ENCODE data around the gene UBA7. TPM values are rescaled to one million over a fixed set of nuclear protein-coding genes. Genes with fewer than 3 reads are reported as not detected.
A peak's percentile ranks its signal among the peaks of the same experiment; 100 is the strongest.

Gene UBA7
- total RNA-seq, 2 donors from 2014 or later: 93.5 to 98.6 TPM

DNA sequence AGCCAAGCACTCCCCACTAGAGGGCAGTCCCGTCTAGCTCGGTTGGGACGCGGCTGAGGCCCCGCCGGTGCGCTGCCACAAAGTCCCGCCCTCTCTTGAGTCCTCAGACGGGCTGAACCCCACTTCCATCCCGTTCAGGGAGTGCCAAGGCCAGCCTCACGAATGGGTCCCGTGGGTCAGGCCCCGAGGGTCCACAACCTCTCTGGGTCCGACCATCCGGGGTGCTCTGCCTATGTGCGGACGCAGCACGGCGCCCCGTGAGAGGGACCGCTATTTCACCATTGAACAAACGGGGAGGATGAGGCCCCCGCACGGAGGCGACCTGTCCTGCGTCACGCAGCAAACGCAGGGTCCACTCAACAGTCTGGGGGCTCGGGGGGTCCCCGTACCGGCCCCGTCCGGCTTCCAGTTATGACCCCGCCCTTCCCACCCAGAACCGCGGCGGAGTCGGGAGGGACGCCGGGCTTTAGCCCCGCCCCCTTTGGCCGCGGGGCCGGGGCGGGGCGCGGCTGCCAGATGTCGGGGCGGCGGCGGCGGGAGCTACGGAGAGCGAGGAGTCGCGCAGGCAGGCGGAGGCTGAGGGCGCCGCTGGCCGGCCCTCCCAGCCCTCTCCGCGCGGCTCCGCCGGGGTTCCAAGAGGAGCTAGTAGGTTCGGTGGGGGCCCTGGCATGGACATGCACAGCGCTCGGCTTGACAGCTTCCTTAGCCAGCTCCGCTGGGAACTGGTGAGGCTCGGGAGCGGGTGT is 10.9 kb downstream of the UBA7 start, which contains the start of gene INKA1:
TSS of gene INKA1 (plus strand) at position 543 of the 746 bp plus-strand sequence. CDS start at position 675, 132 bp downstream.
- peak; percentile 87 to 88 for ATAC-seq (replicated peaks in 1 of 2)
- no peaks in the 10 kb centered on the region for H3K36me3 Mint-ChIP-seq (ENCODE audit: insufficient read depth in 2 of 2)
- peaks cover 45% of the 10 kb centered on the region for H3K4me1 Mint-ChIP-seq (ENCODE audit: low read depth)
- no peaks in the 10 kb centered on the region for H3K9me3 Mint-ChIP-seq
- peak within 1 kb of the TSS; percentile 20 for H3K27ac Mint-ChIP-seq
- DNase-seq: peak; percentile 92 to 93
- peak within 1 kb of the TSS; percentile 78 to 80 for H3K4me3 Mint-ChIP-seq
- H3K27me3 Mint-ChIP-seq (ENCODE audit: low read depth): peaks cover 18% of the 10 kb centered on the region

DNA sequence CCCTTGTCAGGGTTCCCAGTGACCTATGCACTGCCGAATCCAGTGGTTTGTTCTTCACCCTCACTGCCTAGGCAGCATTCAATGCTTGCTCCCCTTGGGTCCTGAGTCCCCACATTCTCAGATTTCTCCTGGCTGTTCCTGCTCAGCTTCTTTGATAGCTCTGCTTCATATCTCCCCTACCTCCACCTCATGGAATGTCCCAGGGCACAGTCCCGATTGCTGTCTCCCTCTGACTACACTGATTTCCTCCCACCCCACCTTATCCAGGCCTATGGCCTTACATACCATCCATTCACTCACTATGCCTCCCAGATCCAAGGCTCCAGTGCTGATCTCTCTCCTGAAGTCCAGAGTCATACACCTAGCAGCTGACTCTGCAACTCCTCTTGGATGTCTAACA is 12.6 kb downstream of the UBA7 start:
- Mint-ChIP-seq H3K4me3 (no peak overlapping the region), H3K9me3 (no peaks in the 10 kb centered on the region), H3K27me3 (ENCODE audit: low read depth) (peaks cover 18% of the 10 kb centered on the region), H3K4me1 (ENCODE audit: low read depth) (peaks cover 28% of the 10 kb centered on the region), H3K27ac (no peak overlapping the region), H3K36me3 (ENCODE audit: insufficient read depth in 2 of 2) (no peaks in the 10 kb centered on the region)
- DNase-seq (no peak), ATAC-seq (replicated peaks in 1 of 2) (no peak)

GRCh38 chr3:49799761-49800160 is 14.0 kb downstream of the UBA7 start, which contains the start of gene CDHR4:
CDHR4 (minus strand) TSS chr3:49799873; CDS start chr3:49799812, 61 bp downstream.
- Mint-ChIP-seq H3K4me1 (ENCODE audit: low read depth) (peaks cover 14% of the 10 kb centered on the region), H3K4me3 (no peak within 1 kb of the TSS), H3K27me3 (ENCODE audit: low read depth) (peaks cover 18% of the 10 kb centered on the region), H3K9me3 (no peaks in the 10 kb centered on the region), H3K27ac (no peak within 1 kb of the TSS), H3K36me3 (ENCODE audit: insufficient read depth in 2 of 2) (no peaks in the 10 kb centered on the region)
- DNase-seq: no peak
- no peak for ATAC-seq (replicated peaks in 1 of 2)

- ATAC-seq (replicated peaks in 1 of 2): no peak
- no peaks in the 10 kb centered on the region for H3K9me3 Mint-ChIP-seq
Observed at GRCh38 chr3:49799105-49799504, 14.6 kb downstream of the UBA7 start.

DNA sequence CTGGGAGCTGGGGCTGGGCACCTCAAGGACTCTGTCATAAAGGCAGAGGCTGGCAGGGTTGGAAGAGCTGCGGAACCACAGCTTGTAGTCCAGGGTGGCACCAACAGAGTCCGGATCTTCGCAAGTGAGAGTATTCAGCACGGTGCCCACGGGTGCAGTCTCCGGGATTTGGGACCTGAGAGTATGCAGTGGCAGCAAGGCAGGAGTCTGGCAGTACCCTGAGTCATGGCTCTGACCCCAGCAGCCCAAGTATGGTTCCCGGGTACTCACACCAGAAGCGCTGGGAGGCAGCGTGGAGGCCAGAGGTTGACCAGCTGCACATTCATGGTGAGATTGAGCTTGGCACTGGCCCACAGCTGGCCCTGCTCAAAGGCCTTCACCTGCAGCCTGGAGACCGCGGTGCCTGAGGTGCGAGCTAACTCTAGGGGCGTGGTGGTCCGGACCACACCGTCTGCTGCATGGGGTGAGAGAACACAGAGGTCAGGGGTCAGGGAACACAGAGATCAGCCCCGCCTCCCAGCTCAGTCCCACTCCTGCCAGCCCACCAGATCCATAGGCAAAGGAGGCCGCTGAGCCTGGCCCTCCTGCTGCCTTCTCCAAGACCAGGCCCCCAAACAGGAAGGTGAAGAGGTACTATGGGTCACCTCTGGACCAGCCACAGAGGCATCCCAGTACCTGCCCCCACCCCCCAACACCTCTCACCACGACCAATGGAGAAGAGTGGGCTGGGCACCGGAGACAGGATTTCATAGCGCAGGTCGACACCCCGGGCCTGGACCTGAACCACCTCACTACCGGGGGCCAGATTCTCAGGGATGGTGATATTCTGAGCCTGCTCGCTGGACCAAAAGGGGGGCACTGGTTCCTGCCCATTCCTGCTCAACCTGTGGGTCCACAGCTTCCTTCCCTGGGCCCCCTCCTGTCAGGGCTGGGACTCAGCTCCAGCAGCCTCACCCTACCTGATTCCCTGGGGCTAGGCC is 18.5 kb downstream of the UBA7 start:
- no peak overlapping the region for H3K27ac Mint-ChIP-seq
- DNase-seq: no peak
- no peak overlapping the region for H3K4me3 Mint-ChIP-seq
- peak in 1 of 2 donors; percentile 10 for ATAC-seq (replicated peaks in 1 of 2)
- H3K9me3 Mint-ChIP-seq: no peaks in the 10 kb centered on the region
- H3K27me3 Mint-ChIP-seq (ENCODE audit: low read depth): no peaks in the 10 kb centered on the region
- no peaks in the 10 kb centered on the region for H3K36me3 Mint-ChIP-seq (ENCODE audit: insufficient read depth in 2 of 2)
- H3K4me1 Mint-ChIP-seq (ENCODE audit: low read depth): peaks cover 3% of the 10 kb centered on the region

More at GRCh38 chr3:49799105-49799504, 14.6 kb downstream of the UBA7 start:
- H3K27ac Mint-ChIP-seq: no peak overlapping the region
- peaks cover 18% of the 10 kb centered on the region for H3K27me3 Mint-ChIP-seq (ENCODE audit: low read depth)
- DNase-seq: no peak
- peaks cover 10% of the 10 kb centered on the region for H3K4me1 Mint-ChIP-seq (ENCODE audit: low read depth)
- no peak overlapping the region for H3K4me3 Mint-ChIP-seq
- no peaks in the 10 kb centered on the region for H3K36me3 Mint-ChIP-seq (ENCODE audit: insufficient read depth in 2 of 2)

DNA sequence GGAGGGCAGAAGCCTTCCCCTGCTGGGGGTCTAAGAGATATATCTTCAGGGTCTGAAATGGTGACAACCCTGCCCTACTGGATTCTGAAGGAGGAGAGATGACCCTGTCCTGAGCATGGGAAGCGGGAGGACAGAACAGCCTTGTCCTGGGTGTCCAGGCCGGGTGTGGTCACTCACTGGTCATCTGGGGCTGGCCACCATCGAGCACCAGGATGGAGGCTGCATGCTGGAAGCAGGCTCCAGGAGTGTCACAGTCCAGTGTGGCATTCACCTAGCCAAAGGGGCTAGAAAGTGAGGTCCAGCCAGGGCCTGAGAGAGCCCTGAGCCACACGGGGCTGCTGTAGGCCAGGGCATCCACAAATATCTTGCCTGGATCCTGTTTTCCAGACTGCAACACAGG is 19.3 kb downstream of the UBA7 start:
- no peak overlapping the region for H3K4me3 Mint-ChIP-seq
- no peaks in the 10 kb centered on the region for H3K27me3 Mint-ChIP-seq (ENCODE audit: low read depth)
- no peaks in the 10 kb centered on the region for H3K9me3 Mint-ChIP-seq
- peaks cover 10% of the 10 kb centered on the region for H3K4me1 Mint-ChIP-seq (ENCODE audit: low read depth)
- H3K36me3 Mint-ChIP-seq (ENCODE audit: insufficient read depth in 2 of 2): no peaks in the 10 kb centered on the region
- DNase-seq: no peak
- H3K27ac Mint-ChIP-seq: no peak overlapping the region
- no peak for ATAC-seq (replicated peaks in 1 of 2)

DNA sequence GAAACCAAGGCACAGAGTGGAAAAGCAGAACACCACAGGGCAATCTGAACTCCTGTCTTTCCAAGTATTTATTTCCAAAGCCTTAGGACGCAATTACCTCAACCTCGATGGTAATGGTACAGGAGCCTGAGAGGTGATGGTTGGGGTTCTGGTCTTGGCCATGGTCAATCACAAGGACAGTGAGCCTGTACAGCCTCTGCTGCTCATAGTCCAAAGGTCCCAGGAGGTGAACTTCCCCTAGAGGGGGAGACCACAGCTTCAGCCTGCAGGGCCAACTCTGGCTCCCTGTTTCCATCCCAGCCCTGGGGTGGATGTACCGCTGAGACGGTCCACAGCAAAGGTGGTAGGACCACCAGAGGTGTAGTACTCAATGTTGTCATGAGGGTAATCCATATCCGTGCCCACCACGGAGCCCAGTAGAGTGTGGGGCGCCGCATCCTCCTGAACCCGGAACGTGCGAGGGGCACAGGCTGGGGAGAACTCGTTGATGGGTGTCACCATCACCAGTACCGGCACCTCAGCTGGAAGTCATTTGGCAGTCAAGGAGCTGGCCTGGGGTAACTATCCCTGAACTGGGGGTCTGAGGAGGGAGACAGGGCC is 20.2 kb downstream of the UBA7 start:
- H3K36me3 Mint-ChIP-seq (ENCODE audit: insufficient read depth in 2 of 2): no peaks in the 10 kb centered on the region
- H3K4me3 Mint-ChIP-seq: no peak overlapping the region
- H3K9me3 Mint-ChIP-seq: no peaks in the 10 kb centered on the region
- ATAC-seq (replicated peaks in 1 of 2): no peak
- no peak overlapping the region for H3K27ac Mint-ChIP-seq
- no peaks in the 10 kb centered on the region for H3K27me3 Mint-ChIP-seq (ENCODE audit: low read depth)
- H3K4me1 Mint-ChIP-seq (ENCODE audit: low read depth): peaks cover 15% of the 10 kb centered on the region
- DNase-seq: no peak

DNA sequence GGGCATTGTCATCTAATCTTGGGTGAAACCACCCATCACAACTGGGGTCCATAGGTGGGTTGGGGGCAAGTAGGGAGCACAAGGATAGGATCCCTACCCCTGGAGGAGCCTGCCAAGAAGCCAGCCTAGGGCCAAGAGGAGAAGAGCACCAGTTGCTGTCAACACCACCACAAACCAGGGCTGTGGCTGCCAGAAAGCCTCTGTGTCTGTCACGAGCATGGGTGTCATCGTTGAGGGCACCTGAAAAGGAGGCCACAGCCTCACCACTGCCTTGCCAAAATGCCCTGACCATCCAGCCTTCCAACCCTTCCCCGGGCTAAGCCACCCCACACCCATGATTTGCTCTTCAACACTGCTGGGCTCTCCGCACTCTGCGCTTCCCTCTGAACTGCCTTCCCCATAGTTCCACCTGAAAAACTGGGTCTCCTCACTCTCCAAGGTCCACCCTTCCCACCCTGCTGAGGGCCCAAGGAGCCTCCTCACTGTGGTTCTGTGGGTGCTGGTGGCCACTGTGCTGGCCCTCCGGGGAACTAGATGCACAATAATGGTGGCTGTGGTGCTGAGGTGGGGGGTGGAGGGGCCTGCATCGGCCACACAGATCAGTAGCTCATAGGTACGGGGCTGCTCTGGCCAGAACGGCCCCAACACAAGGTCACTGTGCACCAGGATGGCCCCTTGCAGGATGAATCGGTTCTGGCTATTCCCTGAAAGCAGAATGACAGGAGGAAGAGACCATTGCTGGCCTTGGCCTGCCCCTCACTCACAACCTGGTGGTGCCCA is 21.2 kb downstream of the UBA7 start:
- no peaks in the 10 kb centered on the region for H3K36me3 Mint-ChIP-seq (ENCODE audit: insufficient read depth in 2 of 2)
- H3K9me3 Mint-ChIP-seq: no peaks in the 10 kb centered on the region
- H3K4me1 Mint-ChIP-seq (ENCODE audit: low read depth): peaks cover 15% of the 10 kb centered on the region
- H3K4me3 Mint-ChIP-seq: no peak overlapping the region
- no peak for ATAC-seq (replicated peaks in 1 of 2)
- no peak overlapping the region for H3K27ac Mint-ChIP-seq
- no peaks in the 10 kb centered on the region for H3K27me3 Mint-ChIP-seq (ENCODE audit: low read depth)
- no peak for DNase-seq

DNA sequence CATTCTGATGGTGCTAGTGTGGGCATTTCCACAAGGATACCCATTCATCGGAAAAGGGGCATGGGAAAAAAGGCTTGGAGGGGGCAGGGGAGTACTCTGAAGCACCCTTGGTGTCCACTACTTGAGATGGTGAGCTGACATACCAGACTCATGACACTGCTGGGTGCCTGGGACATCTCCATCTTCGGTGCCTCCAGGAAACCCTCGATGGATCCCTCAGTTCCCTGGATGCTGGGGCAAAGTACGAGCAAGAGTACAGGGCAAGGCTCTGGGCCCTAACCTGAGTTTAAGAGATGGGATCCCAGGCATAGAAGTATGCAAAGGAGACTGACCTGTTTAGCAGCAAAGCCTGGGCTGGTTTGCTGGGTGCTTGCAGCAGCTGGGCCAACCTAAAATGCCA is 22.2 kb downstream of the UBA7 start:
- no peak overlapping the region for H3K4me3 Mint-ChIP-seq
- ATAC-seq (replicated peaks in 1 of 2) (no peak), DNase-seq (no peak)
- no peaks in the 10 kb centered on the region for H3K36me3 Mint-ChIP-seq (ENCODE audit: insufficient read depth in 2 of 2)
- no peaks in the 10 kb centered on the region for H3K9me3 Mint-ChIP-seq
- H3K27me3 Mint-ChIP-seq (ENCODE audit: low read depth): no peaks in the 10 kb centered on the region
- no peak overlapping the region for H3K27ac Mint-ChIP-seq
- H3K4me1 Mint-ChIP-seq (ENCODE audit: low read depth): peaks cover 23% of the 10 kb centered on the region

- H3K27me3 Mint-ChIP-seq (ENCODE audit: low read depth): no peaks in the 10 kb centered on the region
- H3K4me3 Mint-ChIP-seq: no peak overlapping the region
- DNase-seq (no peak), ATAC-seq (replicated peaks in 1 of 2) (no peak)
- H3K36me3 Mint-ChIP-seq (ENCODE audit: insufficient read depth in 2 of 2): no peaks in the 10 kb centered on the region
- H3K9me3 Mint-ChIP-seq: no peaks in the 10 kb centered on the region
- H3K4me1 Mint-ChIP-seq (ENCODE audit: low read depth): peaks cover 25% of the 10 kb centered on the region
- H3K27ac Mint-ChIP-seq: no peak overlapping the region
Observed at GRCh38 chr3:49790626-49791411, 22.9 kb downstream of the UBA7 start.

GRCh38 chr3:49788056-49788455 is 25.7 kb downstream of the UBA7 start:
- ATAC-seq (replicated peaks in 1 of 2): no peak
- Mint-ChIP-seq H3K27me3 (ENCODE audit: low read depth) (no peaks in the 10 kb centered on the region), H3K27ac (no peak overlapping the region), H3K9me3 (no peaks in the 10 kb centered on the region), H3K4me1 (ENCODE audit: low read depth) (peaks cover 47% of the 10 kb centered on the region), H3K4me3 (no peak overlapping the region), H3K36me3 (ENCODE audit: insufficient read depth in 2 of 2) (peaks cover 3 to 5% of the 10 kb centered on the region in 2 donors)
- DNase-seq: no peak

- Mint-ChIP-seq H3K27me3 (ENCODE audit: low read depth) (no peaks in the 10 kb centered on the region), H3K36me3 (ENCODE audit: insufficient read depth in 2 of 2) (peaks cover 3 to 5% of the 10 kb centered on the region in 2 donors), H3K27ac (no peak overlapping the region), H3K4me3 (peak overlapping the region; percentile 91 to 92), H3K4me1 (ENCODE audit: low read depth) (peaks cover 47% of the 10 kb centered on the region), H3K9me3 (no peaks in the 10 kb centered on the region)
- ATAC-seq (replicated peaks in 1 of 2) (no peak), DNase-seq (no peak)
Observed at GRCh38 chr3:49787536-49787935, 26.2 kb downstream of the UBA7 start.

Data from activated T-cell treated with anti-CD3 and anti-CD28 coated beads, Interleukin-2, amount 50 U/mL, for 72 hours (primary cell).